Testis (tissue), 2 donors: ENCODE measurements around the gene MEPCE.
"Not testable (repeated sequence)": the region's sequence is repeated elsewhere in the genome, so short reads cannot be mapped to it uniquely, and the experiment has no call there.

Source experiments
- POLR2A ChIP-seq: fragments of 450-650 bp; IDR thresholded peaks from one replicate; pipeline ENCODE4 v1.6.1; 2017; ENCODE audit warnings: antibody characterized with exemption, mild to moderate bottlenecking, moderate library complexity
- TF ChIP-seq, protein P1 (sequence below), 3 experiments: fragments of 450-650 bp in 2 of 3; fragments of 200-600 bp in 1 of 3; sonication (generic) in 1 of 3; IDR thresholded peaks; one replicate each; pipeline ENCODE4 v1.5.1; 2016 to 2019; ENCODE audit warnings: antibody characterized with exemption in 3 of 3, mild to moderate bottlenecking in 2 of 3, moderate library complexity in 1 of 3

DNA sequence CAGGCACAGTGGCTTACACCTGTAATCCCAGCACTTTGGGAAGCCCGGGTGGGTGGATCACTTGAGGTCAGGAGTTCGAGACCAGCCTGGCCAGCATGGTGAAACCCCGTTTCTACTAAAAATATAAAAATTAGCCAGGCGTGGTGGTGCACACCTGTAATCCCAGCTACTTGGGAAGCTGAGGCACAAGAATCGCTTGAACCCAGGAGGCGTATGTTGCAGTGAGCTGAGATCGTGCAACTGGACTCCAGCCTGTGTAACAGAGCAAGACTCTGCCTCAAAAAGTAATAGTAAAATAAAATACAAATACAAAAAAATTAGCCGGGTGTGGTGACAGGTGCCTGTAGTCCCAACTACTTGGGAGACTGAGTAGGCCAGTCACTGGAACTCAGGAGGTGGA is 9.1 kb downstream of the MEPCE start:
- TF ChIP-seq, protein P1, sequence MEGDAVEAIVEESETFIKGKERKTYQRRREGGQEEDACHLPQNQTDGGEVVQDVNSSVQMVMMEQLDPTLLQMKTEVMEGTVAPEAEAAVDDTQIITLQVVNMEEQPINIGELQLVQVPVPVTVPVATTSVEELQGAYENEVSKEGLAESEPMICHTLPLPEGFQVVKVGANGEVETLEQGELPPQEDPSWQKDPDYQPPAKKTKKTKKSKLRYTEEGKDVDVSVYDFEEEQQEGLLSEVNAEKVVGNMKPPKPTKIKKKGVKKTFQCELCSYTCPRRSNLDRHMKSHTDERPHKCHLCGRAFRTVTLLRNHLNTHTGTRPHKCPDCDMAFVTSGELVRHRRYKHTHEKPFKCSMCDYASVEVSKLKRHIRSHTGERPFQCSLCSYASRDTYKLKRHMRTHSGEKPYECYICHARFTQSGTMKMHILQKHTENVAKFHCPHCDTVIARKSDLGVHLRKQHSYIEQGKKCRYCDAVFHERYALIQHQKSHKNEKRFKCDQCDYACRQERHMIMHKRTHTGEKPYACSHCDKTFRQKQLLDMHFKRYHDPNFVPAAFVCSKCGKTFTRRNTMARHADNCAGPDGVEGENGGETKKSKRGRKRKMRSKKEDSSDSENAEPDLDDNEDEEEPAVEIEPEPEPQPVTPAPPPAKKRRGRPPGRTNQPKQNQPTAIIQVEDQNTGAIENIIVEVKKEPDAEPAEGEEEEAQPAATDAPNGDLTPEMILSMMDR (IDR thresholded peaks at IDR 0.05): not testable (repeated sequence)
- TF ChIP-seq POLR2A: not testable (repeated sequence)
